K562 (cell line): ENCODE data around the gene BATF. TPM values are rescaled to one million over a fixed set of nuclear protein-coding genes. Genes with fewer than 3 reads are reported as not detected.

Experiments
- ATAC-seq: fragments of 200-7000 bp; cut with Tn5 transposase; 3 replicates; pipeline ENCODE4 v1.9.1; 2020; ENCODE audit warnings: moderate library complexity
- BruUV-seq: library from RNA; stranded (reverse); fragments of 400-500 nt; replicated peaks from 2 replicates; lab custom pipeline; 2021; lab: Mats Ljungman, UMichigan
- CTCF ChIA-PET: fragments of 300-600 bp; formaldehyde crosslinking; extraction: SDS; loops from one replicate; lab custom pipeline; 2021; ENCODE audit warnings: low intra/inter-chr PET ratio; lab: Yijun Ruan, JAX
- POLR2A ChIA-PET: fragments of 300-600, 350-650 bp; sonication (Branson Sonifier 250); formaldehyde crosslinking; extraction: SDS; loops from one replicate; lab custom pipeline; 2021; ENCODE audit warnings: antibody characterized with exemption, inconsistent platforms; lab: Yijun Ruan, JAX
- DNase-seq, 4 experiments: peaks; one replicate each; pipeline versions ENCODE4 v3.0.0 to v3.0.0-alpha.2; 2011 to 2018; ENCODE audit warnings: low spot score in 3 of 4, mixed read lengths in 3 of 4; ENCODE audit errors: extremely low read depth in 1 of 4
- FAIRE-seq: peaks from 2 replicates; lab custom pipeline; 2011; peaks lifted over from hg19 to GRCh38; lab: Jason Lieb, UNC
- H2AFZ ChIP-seq: 2 replicates; pipeline ENCODE4 v1.6.0; 2011; ENCODE audit warnings: low read depth, low read length, control low read depth, inconsistent platforms
- H3K27ac ChIP-seq: fragments of 200-600 bp; 3 replicates; pipeline ENCODE4 v1.8.0; 2011; ENCODE audit warnings: low read depth, mild to moderate bottlenecking, control low read depth, inconsistent platforms, low read length, moderate library complexity, mixed read lengths; ENCODE audit errors: extremely low read depth
- H3K27me3 ChIP-seq, 2 experiments: fragments of 300-600 bp in 1 of 2; 2 replicates in 1 of 2; 3 replicates in 1 of 2; pipeline versions ENCODE4 v1.6.0 to v1.8.0; 2011; ENCODE audit warnings: inconsistent platforms in 2 of 2, low read length in 2 of 2, mild to moderate bottlenecking in 1 of 2, mixed read lengths in 1 of 2, moderate library complexity in 1 of 2; ENCODE audit not compliant: control insufficient read depth in 2 of 2, insufficient read depth in 2 of 2
- H3K36me3 ChIP-seq: fragments of 300-600 bp; 3 replicates; pipeline ENCODE4 v1.8.0; 2011; ENCODE audit warnings: mild to moderate bottlenecking, low read length, inconsistent platforms; ENCODE audit not compliant: control insufficient read depth, insufficient read depth
- H3K4me1 ChIP-seq, 2 experiments: fragments of 200-600 bp in 1 of 2; replicated peaks in 1 of 2; 2 replicates in 1 of 2; 3 replicates in 1 of 2; pipeline versions ENCODE4 v1.5.1 to v1.8.0; 2011; ENCODE audit warnings: inconsistent platforms in 2 of 2, low read length in 2 of 2, mild to moderate bottlenecking in 1 of 2, mixed read lengths in 1 of 2, moderate library complexity in 1 of 2; ENCODE audit not compliant: control insufficient read depth in 2 of 2, insufficient read depth in 2 of 2
- H3K4me2 ChIP-seq: 2 replicates; pipeline ENCODE4 v1.6.1; 2011; ENCODE audit warnings: low read length, control low read depth, inconsistent platforms, mixed read lengths; ENCODE audit not compliant: insufficient read depth
- H3K4me3 ChIP-seq: fragments of 200-600 bp; sonication (generic), shearing (Covaris generic); 2 replicates; pipeline ENCODE4 v1.5.1; 2016; ENCODE audit warnings: control low read depth, inconsistent platforms
- H3K79me2 ChIP-seq: fragments of 200-600 bp; 3 replicates; pipeline ENCODE4 v1.8.0; 2011; ENCODE audit warnings: low read length, inconsistent platforms; ENCODE audit not compliant: control insufficient read depth, insufficient read depth
- H3K9ac ChIP-seq, 2 experiments: 2 replicates each; pipeline versions ENCODE4 v1.6.0 to v1.6.1; 2011; ENCODE audit warnings: low read depth in 2 of 2, low read length in 2 of 2, control low read depth in 1 of 2, inconsistent platforms in 1 of 2, mild to moderate bottlenecking in 1 of 2, mixed read lengths in 1 of 2; ENCODE audit not compliant: insufficient read depth in 1 of 2
- H3K9me1 ChIP-seq: one replicate; pipeline ENCODE4 v1.6.0; 2011; ENCODE audit warnings: inconsistent platforms, mild to moderate bottlenecking, low read length, moderate library complexity; ENCODE audit not compliant: control insufficient read depth, insufficient read depth
- H3K9me3 ChIP-seq: replicated peaks from 2 replicates; pipeline ENCODE4 v1.5.1; 2011; ENCODE audit warnings: low read depth, low read length, inconsistent platforms; ENCODE audit not compliant: control insufficient read depth, insufficient read depth
- H4K20me1 ChIP-seq: replicated peaks from 2 replicates; pipeline ENCODE4 v1.6.1; 2011; ENCODE audit warnings: low read length, inconsistent platforms, mixed read lengths; ENCODE audit not compliant: control insufficient read depth, insufficient read depth
- BCOR ChIP-seq: fragments of 450-650 bp; IDR thresholded peaks from 2 replicates; pipeline ENCODE4 v1.6.1; 2016
- BRD4 ChIP-seq: fragments of 200-600 bp; sonication (generic); IDR thresholded peaks from 2 replicates; pipeline ENCODE4 v1.6.1; 2017; ENCODE audit warnings: inconsistent platforms
- CREB1 ChIP-seq, 2 experiments: sonication (generic) in 1 of 2; formaldehyde crosslinking in 1 of 2; IDR thresholded peaks; 2 replicates each; pipeline versions ENCODE4 v1.6.1 to v1.8.0; 2012 to 2022; ENCODE audit warnings: inconsistent platforms in 1 of 2, mild to moderate bottlenecking in 1 of 2, missing genetic modification reagents in 1 of 2, moderate library complexity in 1 of 2
- EZH2 ChIP-seq: IDR thresholded peaks from 2 replicates; pipeline ENCODE4 v1.6.1; 2012; ENCODE audit warnings: low read depth, mild to moderate bottlenecking, inconsistent platforms, low read length, borderline replicate concordance
- KAT8 ChIP-seq: fragments of 450-650 bp; IDR thresholded peaks from 2 replicates; pipeline ENCODE4 v1.6.1; 2016; ENCODE audit warnings: low read depth, mild to moderate bottlenecking
- KDM1A ChIP-seq, 2 experiments: fragments of 450-650 bp; IDR thresholded peaks; 2 replicates each; pipeline ENCODE4 v1.6.1; 2016; ENCODE audit warnings: mild to moderate bottlenecking in 2 of 2
- KHSRP ChIP-seq: fragments of 450-650 bp; IDR thresholded peaks from 2 replicates; pipeline ENCODE4 v1.6.1; 2017
- RBM25 ChIP-seq: fragments of 200-400 bp; formaldehyde crosslinking; IDR thresholded peaks from 2 replicates; pipeline ENCODE4 v1.6.1; 2018; ENCODE audit warnings: low read length, low read depth, moderate library complexity; ENCODE audit not compliant: severe bottlenecking
- ZBED1 ChIP-seq: IDR thresholded peaks from 2 replicates; pipeline ENCODE4 v1.6.1; 2014
- ZFP36 ChIP-seq: fragments of 150-350 bp; IDR thresholded peaks from 2 replicates; pipeline ENCODE4 v1.6.1; 2018; ENCODE audit warnings: low read length, low read depth; ENCODE audit not compliant: partially characterized antibody
- WGBS: fragments of 100-300 bp; shearing (Covaris generic); methylation state at CpG from one replicate; pipeline ENCODE4 v1.1.6; 2016; ENCODE audit warnings: low coverage, mixed read lengths; ENCODE audit not compliant: insufficient coverage; ENCODE audit errors: missing lambda C conversion rate; 5-methylcytosine and 5-hydroxymethylcytosine counted together
- in situ Hi-C: fragments of 300-500 bp; cut with MboI; formaldehyde crosslinking; loops from 4 replicates; pipeline ENCODE4 v1.15.0; 2018; ENCODE audit warnings: inconsistent platforms, mixed read lengths
- intact Hi-C: fragments of 100-400 bp; cut with micrococcal nuclease; formaldehyde crosslinking; loops from 2 replicates; pipeline ENCODE4 v1.14.2; 2022
- polyA plus RNA-seq, 8 experiments: library from polyadenylated mRNA; depleted of rRNA in 4 of 8; stranded (reverse) in 5 of 8; unstranded in 3 of 8; fragments of >200 nt; fragmentation: Nextera tagmentation in 2 of 8; fragmentation: Illumina TruSeq in 1 of 8; extraction: Ambion mirVana in 2 of 8; extraction: Trizol in 1 of 8; gene quantifications; 2 replicates each; pipeline versions ENCODE4 v1.2.1 to v1.2.3, GENCODE V29; 2011 to 2014; ENCODE audit warnings: inconsistent platforms in 1 of 8, missing spikeins in 1 of 8
- total RNA-seq, 7 experiments: library from RNA; depleted of rRNA in 6 of 7; stranded (reverse); fragments of >200 nt in 6 of 7; fragmentation: Illumina TruSeq in 2 of 7; extraction: Trizol in 2 of 7; gene quantifications; 2 replicates each; pipeline versions ENCODE4 v1.2.1 to v1.2.3, GENCODE V29; 2011 to 2021; ENCODE audit warnings: low replicate concordance in 1 of 7
- TF ChIP-seq, protein P1 (sequence below), 3 experiments: fragments of 200-800 bp in 1 of 3; sonication (Bioruptor generic) in 1 of 3; sonication (generic) in 1 of 3; formaldehyde crosslinking in 1 of 3; IDR thresholded peaks; 2 replicates each; pipeline versions ENCODE4 v1.6.1 to v1.8.0; 2016 to 2022; ENCODE audit warnings: mild to moderate bottlenecking in 2 of 3, missing compliant biosample characterization in 2 of 3, missing genetic modification characterization in 2 of 3, missing genetic modification reagents in 1 of 3
- TF ChIP-seq, protein P2 (sequence below): sonication (generic); IDR thresholded peaks from 2 replicates; pipeline ENCODE4 v1.6.1; 2016
- TF ChIP-seq, protein P3 (sequence below): fragments of 450-650 bp; formaldehyde crosslinking; IDR thresholded peaks from 2 replicates; pipeline ENCODE4 v1.4.0; 2020; ENCODE audit warnings: mild to moderate bottlenecking, mixed read lengths

Gene BATF
- total and polyA plus RNA-seq, 9 of the 15 experiments (the other 6 are each of a cell fraction or from before 2014, with no cell fraction given): 0.13 to 2.1 (median 0.55) TPM; not detected in 2

DNA sequence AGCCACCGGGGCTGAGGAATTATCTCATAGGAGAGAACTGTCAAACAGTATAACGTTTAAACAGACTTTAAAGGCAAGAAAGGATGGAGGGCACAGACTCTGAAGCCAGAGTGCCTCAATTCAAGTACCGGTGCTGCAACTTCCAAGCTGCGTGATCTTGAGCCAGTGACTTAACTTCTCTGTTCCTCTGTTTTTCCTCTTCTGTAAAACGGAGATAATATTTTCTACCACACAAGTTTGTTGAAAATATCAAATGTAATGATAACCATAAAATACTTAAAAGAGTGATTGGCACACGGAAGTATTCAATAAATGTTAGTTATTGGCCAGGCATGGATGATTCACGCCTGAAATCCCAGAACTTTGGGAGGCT lies 18.2 kb downstream of the BATF start:
- H3K27ac ChIP-seq: no peak overlapping the region; the same call in 1 of the 3 replicates
- in situ Hi-C loops: no loop called here
- CTCF ChIA-PET: no interaction called here
- H2AFZ ChIP-seq: 0 out of 2 replicates have a peak overlapping the region, but pooled peaks have one; percentile 87
- 0 out of 4 replicates have a peak, but pooled peaks of 1 of the 2 experiments have one; percentile 23 for TF ChIP-seq KDM1A (IDR thresholded peaks at IDR 0.05)
- TF ChIP-seq ZFP36: peak; percentile 55
- TF ChIP-seq BCOR: 0 out of 2 replicates have a peak, but pooled peaks have one; percentile 8
- no peak for TF ChIP-seq KAT8
- TF ChIP-seq RBM25: peak; percentile 68
- TF ChIP-seq, all 486 proteins: peak for 4
- no TSS peak for BruUV-seq
- POLR2A ChIA-PET: interaction anchor here (0.7 kb wide), 1 partner anchor 998 kb away, joined by 3 read pairs; no protein-coding TSS in a partner anchor
- 36% methylated on average over 6 of the region's 7 CpGs for WGBS
- H3K79me2 ChIP-seq: no peaks in the 10 kb centered on the region
- 0 out of 4 replicates have a peak overlapping the region, but pooled peaks of 1 of the 2 experiments have one; percentile 0 for H3K9ac ChIP-seq
- H3K4me2 ChIP-seq: peak overlapping the region; percentile 63; the same call in 1 of the 2 replicates
- intact Hi-C loops: no loop called here
- DNase-seq (no peak), FAIRE-seq (no peak), ATAC-seq (no peak)
- H3K4me3 ChIP-seq: no peak overlapping the region
- no peaks in the 10 kb centered on the region for H3K36me3 ChIP-seq
- no peaks in the 10 kb centered on the region for H4K20me1 ChIP-seq
- H3K27me3 ChIP-seq: no peaks in the 10 kb centered on the region; a peak in 1 of 5 replicates
- peaks cover 11 to 21% of the 10 kb centered on the region in 2 experiments; a peak in 4 of 5 replicates for H3K4me1 ChIP-seq
- no peaks in the 10 kb centered on the region for H3K9me3 ChIP-seq
- no peaks in the 10 kb centered on the region for H3K9me1 ChIP-seq

DNA sequence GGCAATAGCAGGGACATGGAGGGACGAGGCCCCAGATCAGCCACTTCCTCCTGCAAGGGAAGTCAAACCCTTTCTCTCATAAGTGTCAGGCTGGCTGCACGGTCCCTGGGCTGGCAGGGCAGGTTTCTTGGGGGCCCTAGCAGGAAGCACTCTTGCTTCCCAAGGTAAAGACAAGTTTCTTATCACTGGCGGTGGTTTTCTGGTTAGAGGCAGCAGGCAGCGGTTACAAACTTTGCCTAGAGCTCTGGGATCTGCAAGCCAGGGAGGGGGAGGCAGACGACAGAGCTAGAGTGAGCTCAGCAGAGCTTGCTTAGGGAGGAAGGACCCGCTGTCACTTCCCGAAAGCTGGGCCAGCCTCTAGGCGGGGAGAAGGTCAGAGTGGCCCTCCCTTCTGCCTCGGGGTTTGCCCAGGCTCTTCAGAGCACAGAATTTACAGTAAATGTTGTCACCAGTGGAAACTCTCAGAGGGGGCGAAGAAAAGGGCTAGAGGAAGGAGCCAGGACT lies 20.4 kb downstream of the BATF start:
- BruUV-seq: no TSS peak
- peak overlapping the region; percentile 75 for H2AFZ ChIP-seq
- H4K20me1 ChIP-seq: no peaks in the 10 kb centered on the region
- H3K9me1 ChIP-seq: no peaks in the 10 kb centered on the region
- intact Hi-C loops: no loop called here
- no peak for FAIRE-seq
- in situ Hi-C loops: no loop called here
- H3K9me3 ChIP-seq: no peaks in the 10 kb centered on the region
- H3K4me3 ChIP-seq: no peak overlapping the region
- peak; percentile 82 for ATAC-seq
- 12% methylated on average over 6 of the region's 10 CpGs for WGBS
- H3K4me1 ChIP-seq: peaks cover 12% of the 10 kb centered on the region in 2 experiments
- H3K79me2 ChIP-seq: no peaks in the 10 kb centered on the region
- peak overlapping the region; percentile 16 for H3K4me2 ChIP-seq
- no peak overlapping the region for H3K27ac ChIP-seq
- peaks cover 2 to 13% of the 10 kb centered on the region in 2 experiments; a peak in 2 of 5 replicates for H3K27me3 ChIP-seq
- POLR2A ChIA-PET: no interaction called here
- peak; percentile 23 to 59 (median 42) for DNase-seq
- H3K9ac ChIP-seq: peak overlapping the region; percentile 28 to 53; a peak in 1 of 4 replicates
- H3K36me3 ChIP-seq: no peaks in the 10 kb centered on the region
- CTCF ChIA-PET: no interaction called here
- TF ChIP-seq BRD4 (no peak), CREB1 (IDR thresholded peaks at IDR 0.05) (no peak), CREB1 (CRISPR knock-in tag; IDR thresholded peaks at IDR 0.05) (no peak), ZBED1 (no peak), KHSRP (no peak), EZH2 (no peak)
- TF ChIP-seq, protein P1, sequence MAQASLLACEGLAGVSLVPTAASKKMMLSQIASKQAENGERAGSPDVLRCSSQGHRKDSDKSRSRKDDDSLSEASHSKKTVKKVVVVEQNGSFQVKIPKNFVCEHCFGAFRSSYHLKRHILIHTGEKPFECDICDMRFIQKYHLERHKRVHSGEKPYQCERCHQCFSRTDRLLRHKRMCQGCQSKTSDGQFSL (CRISPR knock-in tag; IDR thresholded peaks at IDR 0.05): no peak
- TF ChIP-seq, protein P1 (tag; IDR thresholded peaks at IDR 0.05): no peak
- TF ChIP-seq, protein P2, sequence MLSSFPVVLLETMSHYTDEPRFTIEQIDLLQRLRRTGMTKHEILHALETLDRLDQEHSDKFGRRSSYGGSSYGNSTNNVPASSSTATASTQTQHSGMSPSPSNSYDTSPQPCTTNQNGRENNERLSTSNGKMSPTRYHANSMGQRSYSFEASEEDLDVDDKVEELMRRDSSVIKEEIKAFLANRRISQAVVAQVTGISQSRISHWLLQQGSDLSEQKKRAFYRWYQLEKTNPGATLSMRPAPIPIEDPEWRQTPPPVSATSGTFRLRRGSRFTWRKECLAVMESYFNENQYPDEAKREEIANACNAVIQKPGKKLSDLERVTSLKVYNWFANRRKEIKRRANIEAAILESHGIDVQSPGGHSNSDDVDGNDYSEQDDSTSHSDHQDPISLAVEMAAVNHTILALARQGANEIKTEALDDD: 0 out of 2 replicates have a peak, but pooled peaks have one; percentile 27
- TF ChIP-seq, protein P3, sequence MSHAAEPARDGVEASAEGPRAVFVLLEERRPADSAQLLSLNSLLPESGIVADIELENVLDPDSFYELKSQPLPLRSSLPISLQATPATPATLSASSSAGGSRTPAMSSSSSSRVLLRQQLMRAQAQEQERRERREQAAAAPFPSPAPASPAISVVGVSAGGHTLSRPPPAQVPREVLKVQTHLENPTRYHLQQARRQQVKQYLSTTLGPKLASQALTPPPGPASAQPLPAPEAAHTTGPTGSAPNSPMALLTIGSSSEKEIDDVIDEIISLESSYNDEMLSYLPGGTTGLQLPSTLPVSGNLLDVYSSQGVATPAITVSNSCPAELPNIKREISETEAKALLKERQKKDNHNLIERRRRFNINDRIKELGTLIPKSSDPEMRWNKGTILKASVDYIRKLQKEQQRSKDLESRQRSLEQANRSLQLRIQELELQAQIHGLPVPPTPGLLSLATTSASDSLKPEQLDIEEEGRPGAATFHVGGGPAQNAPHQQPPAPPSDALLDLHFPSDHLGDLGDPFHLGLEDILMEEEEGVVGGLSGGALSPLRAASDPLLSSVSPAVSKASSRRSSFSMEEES (CRISPR knock-in tag): no peak
